ENCODE measurements around the gene A2M.
"Not testable (repeated sequence)": the region's sequence is repeated elsewhere in the genome, so short reads cannot be mapped to it uniquely, and the experiment has no call there.

Gene A2M

GRCh38 chr12:9115731-9116559, at the start of gene A2M:
TSS of gene A2M (minus strand) at chr12:9115919. CDS start at chr12:9115849, 70 bp downstream.
- no peak for DNase-seq
- TF ChIP-seq GATA1 (IDR thresholded peaks at IDR 0.05; ENCODE audit: low read depth, low read length) (no peak), POLR2A (IDR thresholded peaks at IDR 0.05; ENCODE audit: low read length) (no peak)

- DNase-seq: no peak
- TF ChIP-seq POLR2A (IDR thresholded peaks at IDR 0.05; ENCODE audit: low read length) (no peak), GATA1 (IDR thresholded peaks at IDR 0.05; ENCODE audit: low read depth, low read length) (no peak)
Observed at GRCh38 chr12:9163392-9163791, 47.7 kb upstream of the A2M start.

GRCh38 chr12:9156119-9156518, 40.4 kb upstream of the A2M start:
- no peak for DNase-seq
- no peak for TF ChIP-seq POLR2A (IDR thresholded peaks at IDR 0.05; ENCODE audit: low read length)
- no peak for TF ChIP-seq GATA1 (IDR thresholded peaks at IDR 0.05; ENCODE audit: low read depth, low read length)

GRCh38 chr12:9149372-9149771, 33.7 kb upstream of the A2M start:
- no peak for TF ChIP-seq GATA1 (IDR thresholded peaks at IDR 0.05; ENCODE audit: low read depth, low read length)
- no peak for TF ChIP-seq POLR2A (IDR thresholded peaks at IDR 0.05; ENCODE audit: low read length)
- no peak for DNase-seq

- TF ChIP-seq POLR2A (IDR thresholded peaks at IDR 0.05; ENCODE audit: low read length) (no peak), GATA1 (IDR thresholded peaks at IDR 0.05; ENCODE audit: low read depth, low read length) (no peak)
Observed at GRCh38 chr12:9148926-9149325, 33.2 kb upstream of the A2M start.

GRCh38 chr12:9147461-9147860, 31.7 kb upstream of the A2M start:
- no peak for TF ChIP-seq POLR2A (IDR thresholded peaks at IDR 0.05; ENCODE audit: low read length)
- TF ChIP-seq GATA1 (IDR thresholded peaks at IDR 0.05; ENCODE audit: low read depth, low read length): no peak
- DNase-seq: no peak

More at GRCh38 chr12:9148926-9149325, 33.2 kb upstream of the A2M start:
- no peak for DNase-seq

- no peak for TF ChIP-seq POLR2A (IDR thresholded peaks at IDR 0.05; ENCODE audit: low read length)
- no peak for DNase-seq
Observed at GRCh38 chr12:9144730-9145106, 29.0 kb upstream of the A2M start.

GRCh38 chr12:9143929-9144729, 28.4 kb upstream of the A2M start:
- no peak for TF ChIP-seq GATA1 (IDR thresholded peaks at IDR 0.05; ENCODE audit: low read depth, low read length)
- TF ChIP-seq POLR2A (IDR thresholded peaks at IDR 0.05; ENCODE audit: low read length): no peak
- no peak for DNase-seq

- no peak for DNase-seq
- TF ChIP-seq GATA1 (IDR thresholded peaks at IDR 0.05; ENCODE audit: low read depth, low read length) (no peak), POLR2A (IDR thresholded peaks at IDR 0.05; ENCODE audit: low read length) (no peak)
Observed at GRCh38 chr12:9143137-9143536, 27.4 kb upstream of the A2M start.

- not testable (repeated sequence) for DNase-seq
Observed at GRCh38 chr12:9139588-9140290, 24.0 kb upstream of the A2M start.

GRCh38 chr12:9135903-9136310, 20.2 kb upstream of the A2M start:
- TF ChIP-seq GATA1 (IDR thresholded peaks at IDR 0.05; ENCODE audit: low read depth, low read length): no peak
- DNase-seq: no peak

- peak; percentile 18 to 34 for DNase-seq
- TF ChIP-seq POLR2A (IDR thresholded peaks at IDR 0.05; ENCODE audit: low read length): no peak
- no peak for TF ChIP-seq GATA1 (IDR thresholded peaks at IDR 0.05; ENCODE audit: low read depth, low read length)
Observed at GRCh38 chr12:9134981-9135628, 19.4 kb upstream of the A2M start.

GRCh38 chr12:9133216-9133916, 17.6 kb upstream of the A2M start:
- TF ChIP-seq POLR2A (IDR thresholded peaks at IDR 0.05; ENCODE audit: low read length): no peak
- no peak for TF ChIP-seq GATA1 (IDR thresholded peaks at IDR 0.05; ENCODE audit: low read depth, low read length)
- no peak for DNase-seq
